Liver (tissue), 9 donors: ENCODE results near the gene TOM1L2. TPM values are rescaled to one million over a fixed set of nuclear protein-coding genes. Genes with fewer than 3 reads are reported as not detected.

Experiments used
- DNase-seq: peaks from one replicate; pipeline ENCODE4 v3.0.0-alpha.2; 2017; ENCODE audit warnings: low spot score
- H3K27ac ChIP-seq, 2 donors: one replicate each; pipeline ENCODE4 v1.7.0; 2013; ENCODE audit warnings: inconsistent platforms in 2 of 2, low read length in 2 of 2, control low read depth in 1 of 2, low read depth in 1 of 2, mild to moderate bottlenecking in 1 of 2
- H3K27me3 ChIP-seq, 4 donors: one replicate each; pipeline versions ENCODE4 v1.6.1 to v1.7.0; 2013; ENCODE audit warnings: low read length in 3 of 4, inconsistent platforms in 1 of 4, mild to moderate bottlenecking in 1 of 4, moderate library complexity in 1 of 4; ENCODE audit not compliant: control insufficient read depth in 4 of 4, insufficient read depth in 4 of 4
- H3K36me3 ChIP-seq, 4 donors: one replicate each; pipeline versions ENCODE4 v1.6.1 to v1.7.0; 2013; ENCODE audit warnings: low read length in 3 of 4, mild to moderate bottlenecking in 3 of 4, low read depth in 1 of 4, moderate library complexity in 1 of 4; ENCODE audit not compliant: control insufficient read depth in 4 of 4, insufficient read depth in 3 of 4
- H3K4me1 ChIP-seq, 4 donors: one replicate each; pipeline versions ENCODE4 v1.6.1 to v1.7.0; 2013; ENCODE audit warnings: low read length in 3 of 4, mild to moderate bottlenecking in 3 of 4, moderate library complexity in 1 of 4; ENCODE audit not compliant: control insufficient read depth in 4 of 4, insufficient read depth in 4 of 4
- H3K4me3 ChIP-seq, 3 donors: one replicate each; pipeline versions ENCODE4 v1.6.1 to v1.7.0; 2013; ENCODE audit warnings: low read length in 3 of 3, control low read depth in 1 of 3, low read depth in 1 of 3, mild to moderate bottlenecking in 1 of 3
- H3K9ac ChIP-seq, 2 donors: one replicate each; pipeline ENCODE4 v1.7.0; 2013; ENCODE audit warnings: low read length in 2 of 2, mild to moderate bottlenecking in 2 of 2, moderate library complexity in 2 of 2, control low read depth in 1 of 2, low read depth in 1 of 2
- H3K9me3 ChIP-seq, 4 donors: one replicate each; pipeline versions ENCODE4 v1.6.1 to v1.7.0; 2013; ENCODE audit warnings: low read length in 3 of 4; ENCODE audit not compliant: control insufficient read depth in 4 of 4
- ATF3 ChIP-seq: IDR thresholded peaks from 2 replicates; pipeline ENCODE4 v1.6.1; 2016; ENCODE audit warnings: antibody characterized with exemption
- EGR1 ChIP-seq, 2 donors: IDR thresholded peaks; 2 replicates each; pipeline ENCODE4 v1.6.1; 2016 to 2018; ENCODE audit warnings: antibody characterized with exemption in 2 of 2, low read depth in 2 of 2
- FOXA2 ChIP-seq: IDR thresholded peaks from 2 replicates; pipeline ENCODE4 v1.6.1; 2016; ENCODE audit warnings: antibody characterized with exemption
- GABPA ChIP-seq, 2 donors: IDR thresholded peaks in 1 of 2; conservative IDR thresholded peaks in 1 of 2; 2 replicates each; pipeline ENCODE4 v1.6.1; 2016; ENCODE audit warnings: antibody characterized with exemption in 2 of 2, mild to moderate bottlenecking in 1 of 2, moderate library complexity in 1 of 2
- HNF4A ChIP-seq, 2 donors: conservative IDR thresholded peaks; 2 replicates each; pipeline ENCODE4 v1.6.1; 2016; ENCODE audit warnings: antibody characterized with exemption in 2 of 2, mild to moderate bottlenecking in 2 of 2
- HNF4G ChIP-seq: IDR thresholded peaks from 2 replicates; pipeline ENCODE4 v1.6.1; 2016; ENCODE audit warnings: antibody characterized with exemption
- JUND ChIP-seq, 2 donors: IDR thresholded peaks; 2 replicates each; pipeline ENCODE4 v1.6.1; 2016; ENCODE audit warnings: antibody characterized with exemption in 2 of 2
- NR2F2 ChIP-seq: IDR thresholded peaks from 2 replicates; pipeline ENCODE4 v1.6.1; 2016; ENCODE audit warnings: antibody characterized with exemption
- RAD21 ChIP-seq, 2 donors: IDR thresholded peaks; 2 replicates each; pipeline ENCODE4 v1.6.1; 2016; ENCODE audit warnings: antibody characterized with exemption in 2 of 2, mild to moderate bottlenecking in 2 of 2
- REST ChIP-seq: IDR thresholded peaks from 2 replicates; pipeline ENCODE4 v1.6.1; 2016; ENCODE audit warnings: antibody characterized with exemption, mild to moderate bottlenecking
- RXRA ChIP-seq, 2 donors: IDR thresholded peaks; 2 replicates each; pipeline ENCODE4 v1.6.1; 2017 to 2018; ENCODE audit warnings: antibody characterized with exemption in 2 of 2, mild to moderate bottlenecking in 1 of 2
- SP1 ChIP-seq: IDR thresholded peaks from 2 replicates; pipeline ENCODE4 v1.6.1; 2018; ENCODE audit warnings: antibody characterized with exemption, mild to moderate bottlenecking
- TAF1 ChIP-seq: conservative IDR thresholded peaks from 2 replicates; pipeline ENCODE4 v1.6.1; 2016; ENCODE audit warnings: antibody characterized with exemption, mild to moderate bottlenecking
- YY1 ChIP-seq: IDR thresholded peaks from 2 replicates; pipeline ENCODE4 v1.6.1; 2016; ENCODE audit warnings: antibody characterized with exemption, mild to moderate bottlenecking
- WGBS: extraction: QIAGEN DNeasy Blood & Tissue Kit; methylation state at CpG from one replicate; pipeline ENCODE4 v1.1.7; 2013; 5-methylcytosine and 5-hydroxymethylcytosine counted together
- polyA plus RNA-seq, 2 donors: library from polyadenylated mRNA; stranded (reverse) in 1 of 2; unstranded in 1 of 2; fragments of 200-250 nt in 1 of 2; fragments of >200 nt in 1 of 2; fragmentation: Nextera tagmentation in 1 of 2; extraction: Ambion mirVana in 1 of 2; gene quantifications; one replicate each; pipeline versions ENCODE4 v1.2.1 to v1.2.3, GENCODE V29; 2013 to 2015
- total RNA-seq, 2 donors: library from RNA; depleted of rRNA; stranded (reverse); fragments of >200 nt; gene quantifications; one replicate each; pipeline ENCODE4 v1.2.3, GENCODE V29; 2014
- TF ChIP-seq, protein P1 (sequence below): IDR thresholded peaks from 2 replicates; pipeline ENCODE4 v1.6.1; 2016; ENCODE audit warnings: antibody characterized with exemption
- TF ChIP-seq, protein P2 (sequence below): IDR thresholded peaks from 2 replicates; pipeline ENCODE4 v1.6.1; 2016; ENCODE audit warnings: antibody characterized with exemption
- TF ChIP-seq, protein P3 (sequence below): fragments of 150-350 bp; IDR thresholded peaks from 2 replicates; pipeline ENCODE4 v1.5.1; 2017; ENCODE audit warnings: improper control_type of control experiment, low read depth, low read length; ENCODE audit not compliant: missing input control
- donor health status: healthy.
- donor health status: healthy.
- donor health status: healthy.
- donor health status: healthy.
- donor health status: healthy.

Gene TOM1L2
- total and polyA plus RNA-seq, 4 donors = 5.0 to 24.0 (median 9.3) TPM

DNA sequence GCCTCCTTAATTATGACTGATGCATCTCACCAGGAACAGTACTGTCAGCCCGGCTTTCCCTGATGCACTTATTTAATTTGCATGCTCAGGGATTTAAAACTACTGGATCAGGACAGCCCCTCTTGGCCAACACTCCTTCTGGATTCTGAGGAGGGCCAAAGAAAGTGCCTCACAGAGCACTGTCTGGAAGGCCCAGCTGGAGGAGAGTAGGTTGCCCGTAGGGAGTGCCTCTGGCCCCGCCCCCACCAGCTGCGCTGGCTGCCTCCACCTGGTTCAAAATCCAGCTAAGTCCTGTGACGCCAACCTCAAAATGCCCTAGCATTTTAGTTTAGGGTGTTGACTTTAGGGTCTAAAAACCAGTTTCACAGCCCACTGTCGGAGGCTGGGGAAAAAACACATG, 86.0 kb downstream of the TOM1L2 start:
- Histone ChIP-seq H3K9me3 (no peaks in the 10 kb centered on the region), H3K27me3 (no peaks in the 10 kb centered on the region), H3K27ac (no peak overlapping the region), H3K36me3 (peaks cover 2 to 19% (median 6%) of the 10 kb centered on the region in 4 donors), H3K9ac (no peak overlapping the region), H3K4me3 (no peak overlapping the region), H3K4me1 (no peaks in the 10 kb centered on the region)
- TF ChIP-seq, protein P1, sequence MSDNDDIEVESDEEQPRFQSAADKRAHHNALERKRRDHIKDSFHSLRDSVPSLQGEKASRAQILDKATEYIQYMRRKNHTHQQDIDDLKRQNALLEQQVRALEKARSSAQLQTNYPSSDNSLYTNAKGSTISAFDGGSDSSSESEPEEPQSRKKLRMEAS = no peak
- TF ChIP-seq RXRA (IDR thresholded peaks at IDR 0.05) (no peak), HNF4G (no peak), RAD21 (IDR thresholded peaks at IDR 0.05) (no peak), EGR1 (IDR thresholded peaks at IDR 0.05; ENCODE audit: low read depth in 2 of 2) (no peak), GABPA (IDR thresholded peaks at IDR 0.05 in 1 of 2, conservative IDR thresholded peaks at IDR 0.05 in 1 of 2) (no peak), HNF4A (conservative IDR thresholded peaks at IDR 0.05) (no peak), REST (no peak), JUND (IDR thresholded peaks at IDR 0.05) (no peak)
- TF ChIP-seq, protein P2, sequence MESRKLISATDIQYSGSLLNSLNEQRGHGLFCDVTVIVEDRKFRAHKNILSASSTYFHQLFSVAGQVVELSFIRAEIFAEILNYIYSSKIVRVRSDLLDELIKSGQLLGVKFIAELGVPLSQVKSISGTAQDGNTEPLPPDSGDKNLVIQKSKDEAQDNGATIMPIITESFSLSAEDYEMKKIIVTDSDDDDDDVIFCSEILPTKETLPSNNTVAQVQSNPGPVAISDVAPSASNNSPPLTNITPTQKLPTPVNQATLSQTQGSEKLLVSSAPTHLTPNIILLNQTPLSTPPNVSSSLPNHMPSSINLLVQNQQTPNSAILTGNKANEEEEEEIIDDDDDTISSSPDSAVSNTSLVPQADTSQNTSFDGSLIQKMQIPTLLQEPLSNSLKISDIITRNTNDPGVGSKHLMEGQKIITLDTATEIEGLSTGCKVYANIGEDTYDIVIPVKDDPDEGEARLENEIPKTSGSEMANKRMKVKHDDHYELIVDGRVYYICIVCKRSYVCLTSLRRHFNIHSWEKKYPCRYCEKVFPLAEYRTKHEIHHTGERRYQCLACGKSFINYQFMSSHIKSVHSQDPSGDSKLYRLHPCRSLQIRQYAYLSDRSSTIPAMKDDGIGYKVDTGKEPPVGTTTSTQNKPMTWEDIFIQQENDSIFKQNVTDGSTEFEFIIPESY = no peak
- WGBS = 89% methylated on average over 6 of the region's 6 CpGs
- no peak for DNase-seq

GRCh38 chr17:17884391-17885357, 87.5 kb downstream of the TOM1L2 start:
- H3K9me3 ChIP-seq = no peaks in the 10 kb centered on the region
- WGBS = 95% methylated on average over 16 of the region's 16 CpGs
- H3K4me1 ChIP-seq = no peaks in the 10 kb centered on the region
- H3K9ac ChIP-seq = no peak overlapping the region
- no peak for DNase-seq
- peaks cover 2 to 25% (median 6%) of the 10 kb centered on the region in 4 donors for H3K36me3 ChIP-seq
- H3K4me3 ChIP-seq = no peak overlapping the region
- no peaks in the 10 kb centered on the region for H3K27me3 ChIP-seq
- TF ChIP-seq RAD21 (IDR thresholded peaks at IDR 0.05) (no peak), RXRA (IDR thresholded peaks at IDR 0.05) (no peak), GABPA (IDR thresholded peaks at IDR 0.05 in 1 of 2, conservative IDR thresholded peaks at IDR 0.05 in 1 of 2) (no peak), YY1 (no peak), NR2F2 (no peak), TAF1 (no peak), SP1 (no peak), FOXA2 (no peak), ATF3 (no peak)
- TF ChIP-seq, protein P1 = no peak
- TF ChIP-seq, protein P3, sequence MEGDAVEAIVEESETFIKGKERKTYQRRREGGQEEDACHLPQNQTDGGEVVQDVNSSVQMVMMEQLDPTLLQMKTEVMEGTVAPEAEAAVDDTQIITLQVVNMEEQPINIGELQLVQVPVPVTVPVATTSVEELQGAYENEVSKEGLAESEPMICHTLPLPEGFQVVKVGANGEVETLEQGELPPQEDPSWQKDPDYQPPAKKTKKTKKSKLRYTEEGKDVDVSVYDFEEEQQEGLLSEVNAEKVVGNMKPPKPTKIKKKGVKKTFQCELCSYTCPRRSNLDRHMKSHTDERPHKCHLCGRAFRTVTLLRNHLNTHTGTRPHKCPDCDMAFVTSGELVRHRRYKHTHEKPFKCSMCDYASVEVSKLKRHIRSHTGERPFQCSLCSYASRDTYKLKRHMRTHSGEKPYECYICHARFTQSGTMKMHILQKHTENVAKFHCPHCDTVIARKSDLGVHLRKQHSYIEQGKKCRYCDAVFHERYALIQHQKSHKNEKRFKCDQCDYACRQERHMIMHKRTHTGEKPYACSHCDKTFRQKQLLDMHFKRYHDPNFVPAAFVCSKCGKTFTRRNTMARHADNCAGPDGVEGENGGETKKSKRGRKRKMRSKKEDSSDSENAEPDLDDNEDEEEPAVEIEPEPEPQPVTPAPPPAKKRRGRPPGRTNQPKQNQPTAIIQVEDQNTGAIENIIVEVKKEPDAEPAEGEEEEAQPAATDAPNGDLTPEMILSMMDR = no peak
- no peak overlapping the region for H3K27ac ChIP-seq
